Measurements from ENCODE around the gene ABHD13. TPM values are rescaled to one million over a fixed set of nuclear protein-coding genes. Genes with fewer than 3 reads are reported as not detected.

The ABHD13 gene
- total and polyA plus RNA-seq, 11 donors = 2.4 to 6.6 (median 4.9) TPM

- intact Hi-C loops (cut with DNase I) = no loop called here
These were observed 55.4 kb downstream of the ABHD13 start for GRCh38 chr13:108273429-108274118.

DNA sequence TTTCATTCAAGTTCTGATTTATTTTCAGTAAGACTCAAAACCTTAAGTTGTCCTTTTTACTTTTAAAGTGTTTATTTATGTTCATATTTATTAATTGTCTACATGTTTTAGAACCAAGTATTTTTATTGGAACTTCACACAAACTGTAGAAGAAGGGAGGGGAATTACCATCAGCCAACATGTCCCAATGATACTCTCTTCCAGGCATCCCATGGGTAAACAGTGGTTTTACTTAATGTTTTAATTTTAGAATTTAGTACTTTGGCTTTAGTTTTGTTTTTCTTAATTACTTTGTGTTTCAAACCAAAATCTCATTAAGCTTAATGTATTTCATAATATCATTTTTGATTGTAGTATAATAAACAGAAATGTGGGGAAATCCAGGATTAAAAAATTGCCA, 56.5 kb downstream of the ABHD13 start:
- intact Hi-C loops (cut with DNase I) = no loop called here
- no peak for ATAC-seq
- TF ChIP-seq POLR2A (IDR thresholded peaks at IDR 0.05) = no peak
- TF ChIP-seq, protein P1, sequence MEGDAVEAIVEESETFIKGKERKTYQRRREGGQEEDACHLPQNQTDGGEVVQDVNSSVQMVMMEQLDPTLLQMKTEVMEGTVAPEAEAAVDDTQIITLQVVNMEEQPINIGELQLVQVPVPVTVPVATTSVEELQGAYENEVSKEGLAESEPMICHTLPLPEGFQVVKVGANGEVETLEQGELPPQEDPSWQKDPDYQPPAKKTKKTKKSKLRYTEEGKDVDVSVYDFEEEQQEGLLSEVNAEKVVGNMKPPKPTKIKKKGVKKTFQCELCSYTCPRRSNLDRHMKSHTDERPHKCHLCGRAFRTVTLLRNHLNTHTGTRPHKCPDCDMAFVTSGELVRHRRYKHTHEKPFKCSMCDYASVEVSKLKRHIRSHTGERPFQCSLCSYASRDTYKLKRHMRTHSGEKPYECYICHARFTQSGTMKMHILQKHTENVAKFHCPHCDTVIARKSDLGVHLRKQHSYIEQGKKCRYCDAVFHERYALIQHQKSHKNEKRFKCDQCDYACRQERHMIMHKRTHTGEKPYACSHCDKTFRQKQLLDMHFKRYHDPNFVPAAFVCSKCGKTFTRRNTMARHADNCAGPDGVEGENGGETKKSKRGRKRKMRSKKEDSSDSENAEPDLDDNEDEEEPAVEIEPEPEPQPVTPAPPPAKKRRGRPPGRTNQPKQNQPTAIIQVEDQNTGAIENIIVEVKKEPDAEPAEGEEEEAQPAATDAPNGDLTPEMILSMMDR (IDR thresholded peaks at IDR 0.05) = no peak

More at GRCh38 chr13:108273429-108274118, 55.4 kb downstream of the ABHD13 start:
- Histone ChIP-seq H3K4me1 (peaks cover 0 to 51% (median 5%) of the 10 kb centered on the region in 12 donors), H3K27me3 (no peaks in the 10 kb centered on the region), H3K36me3 (no peaks in the 10 kb centered on the region), H3K27ac (peak overlapping the region in 1 of 12 donors; percentile 3), H3K4me3 (no peak overlapping the region), H3K9me3 (no peaks in the 10 kb centered on the region)
- ATAC-seq (no peak), DNase-seq (no peak)
- WGBS, 4 donors = 84 to 90% (median 89%) methylated on average over 5 of the region's 5 CpGs
- TF ChIP-seq, protein P1 (IDR thresholded peaks at IDR 0.05) = no peak
- TF ChIP-seq POLR2A (IDR thresholded peaks at IDR 0.05) = no peak

DNA sequence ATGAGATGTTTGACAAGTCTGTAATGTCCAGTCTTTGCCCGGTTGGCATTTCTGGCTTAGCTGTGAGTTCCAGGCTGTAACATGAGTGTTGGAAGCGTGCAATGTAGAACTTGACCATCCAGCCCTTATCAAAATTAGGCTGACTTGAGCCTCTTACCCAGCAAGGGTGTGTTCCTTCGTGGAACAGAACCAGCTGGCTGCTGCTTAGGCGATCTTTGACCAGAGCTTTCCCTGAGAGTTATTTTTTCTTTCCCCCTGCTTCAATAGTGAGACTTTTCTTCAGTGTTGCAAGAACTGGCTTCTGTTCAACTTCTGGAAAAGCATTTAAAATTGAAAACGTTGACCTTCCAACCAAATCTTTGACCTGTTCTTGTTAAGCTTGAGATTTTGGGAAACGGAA, 57.9 kb downstream of the ABHD13 start:
- Histone ChIP-seq H3K27ac (peak overlapping the region in 4 of 12 donors; percentile 3 to 32 (median 10)), H3K9me3 (no peaks in the 10 kb centered on the region), H3K4me3 (no peak overlapping the region), H3K4me1 (peaks cover 0 to 27% (median 0%) of the 10 kb centered on the region in 12 donors), H3K36me3 (no peaks in the 10 kb centered on the region), H3K27me3 (no peaks in the 10 kb centered on the region)
- DNase-seq (peak in 4 of 5 donors; percentile 25 to 66 (median 30)), ATAC-seq (peak; percentile 32 to 76 (median 68))
- TF ChIP-seq, protein P1 (IDR thresholded peaks at IDR 0.05) = no peak
- TF ChIP-seq POLR2A (IDR thresholded peaks at IDR 0.05) = no peak
- WGBS, 4 donors = 42 to 48% (median 43%) methylated on average over 6 of the region's 6 CpGs
- intact Hi-C loops (cut with DNase I) = no loop called here

More for the DNA sequence above, 56.5 kb downstream of the ABHD13 start:
- H3K4me3 ChIP-seq = no peak overlapping the region
- no peaks in the 10 kb centered on the region for H3K9me3 ChIP-seq
- H3K27me3 ChIP-seq = no peaks in the 10 kb centered on the region
- DNase-seq = no peak
- no peaks in the 10 kb centered on the region for H3K36me3 ChIP-seq
- H3K4me1 ChIP-seq = peaks cover 0 to 39% (median 5%) of the 10 kb centered on the region in 12 donors
- H3K27ac ChIP-seq = peak overlapping the region in 1 of 12 donors; percentile 5

DNA sequence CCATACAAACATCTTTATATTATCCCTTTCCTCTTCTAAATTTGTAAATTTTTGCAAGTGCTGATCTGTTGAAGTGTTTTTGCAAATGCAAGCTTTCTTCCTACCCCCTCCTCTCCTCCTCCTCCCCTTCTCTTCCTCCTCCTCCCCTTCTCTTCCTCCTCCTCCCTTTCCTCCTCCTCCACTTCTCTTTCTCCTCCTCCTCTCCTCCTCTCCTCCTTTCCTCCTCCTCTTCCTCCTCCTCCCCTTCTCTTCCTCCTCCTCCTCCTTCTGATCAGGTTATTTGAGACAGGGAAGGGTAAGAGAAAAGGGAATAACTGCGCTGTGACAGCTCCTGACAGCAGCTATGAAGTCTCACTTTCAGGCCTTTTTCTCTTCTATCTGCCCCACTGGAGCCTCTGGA, 60.3 kb downstream of the ABHD13 start:
- H3K27me3 ChIP-seq = no peaks in the 10 kb centered on the region
- no peaks in the 10 kb centered on the region for H3K36me3 ChIP-seq
- ATAC-seq = no peak
- TF ChIP-seq, protein P1 (IDR thresholded peaks at IDR 0.05) = no peak
- no peak for TF ChIP-seq POLR2A (IDR thresholded peaks at IDR 0.05)
- H3K9me3 ChIP-seq = no peaks in the 10 kb centered on the region
- H3K27ac ChIP-seq = no peak overlapping the region
- H3K4me3 ChIP-seq = no peak overlapping the region
- H3K4me1 ChIP-seq = peaks cover 0 to 22% (median 0%) of the 10 kb centered on the region in 12 donors
- 97 to 100% (median 98%) methylated on average over 1 of the region's 1 CpG for WGBS, 4 donors
- DNase-seq = no peak
- intact Hi-C loops (cut with DNase I) = no loop called here
